ENCODE measurements around the gene CD34. TPM values are rescaled to one million over a fixed set of nuclear protein-coding genes. Genes with fewer than 3 reads are reported as not detected.

CD34 gene
- total RNA-seq, 1 experiment from 2014 or later = not detected

DNA sequence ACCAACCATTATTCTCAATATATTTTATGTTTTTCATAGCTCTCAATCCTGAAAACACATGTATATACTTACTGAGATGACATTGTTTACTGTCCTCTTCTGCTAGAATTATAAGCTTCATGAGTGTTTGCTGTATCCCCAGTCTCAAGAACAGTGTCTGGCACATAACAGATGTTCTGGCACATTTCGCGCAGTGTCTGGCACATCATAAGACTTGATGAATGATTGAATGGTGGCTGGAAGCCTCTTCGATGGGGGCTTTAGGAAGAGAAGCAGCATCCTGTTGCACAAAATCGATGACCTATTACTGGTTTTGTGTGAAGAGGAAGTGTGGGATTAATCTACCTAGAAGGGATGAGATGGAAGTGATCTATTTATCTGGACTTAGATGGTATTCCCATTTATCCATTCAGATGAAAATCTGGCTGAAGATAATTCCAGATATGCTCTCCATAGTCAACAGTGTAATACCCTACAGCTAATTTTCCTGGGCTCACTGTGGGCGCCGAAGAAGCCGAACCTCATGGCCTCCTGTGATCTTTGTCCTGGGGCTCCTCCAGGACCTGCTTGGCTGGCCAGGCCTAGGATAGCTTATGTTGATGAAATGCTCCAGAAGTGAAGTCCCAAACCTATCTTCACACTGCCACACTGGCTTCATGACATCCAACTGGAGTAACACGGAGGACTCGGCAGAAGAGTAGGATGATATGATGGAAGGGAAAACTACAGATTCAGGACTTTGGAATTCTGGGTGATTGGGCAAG is 26.5 kb downstream of the CD34 start:
- no peaks in the 10 kb centered on the region for H3K36me3 ChIP-seq (ENCODE audit: low read depth)
- no peak overlapping the region for H3K27ac ChIP-seq
- no peaks in the 10 kb centered on the region for H3K9me2 ChIP-seq (ENCODE audit: insufficient read depth)
- BruUV-seq (replicated peaks) = no TSS peak
- H3K9me3 ChIP-seq (ENCODE audit: insufficient read depth, low read depth) = no peaks in the 10 kb centered on the region
- H3K4me1 ChIP-seq (replicated peaks; ENCODE audit: insufficient read depth) = no peaks in the 10 kb centered on the region
- no peak for DNase-seq
- H3K4me2 ChIP-seq = no peak overlapping the region
- H4K20me1 ChIP-seq (ENCODE audit: insufficient read depth) = no peaks in the 10 kb centered on the region
- no peaks in the 10 kb centered on the region for H3K79me2 ChIP-seq (ENCODE audit: low read depth)
- no peak overlapping the region for H3K4me3 ChIP-seq
- POLR2A ChIA-PET (ENCODE audit: unreplicated experiment) = no interaction called here
- CTCF ChIA-PET = interaction anchor here (0.6 to 2.8 kb wide), 6 partner anchors 10 to 1630 kb away, joined by 3 to 18 read pairs (median 6); partner anchors contain the start of gene PLXNA2
- H3K27me3 ChIP-seq (ENCODE audit: insufficient read depth, low read depth) = peaks cover 6% of the 10 kb centered on the region
- intact Hi-C loops (cut with micrococcal nuclease; ENCODE audit: unreplicated experiment) = loop anchor here (1.0 to 10.0 kb wide), 3 partner anchors 79 to 363 kb away; no protein-coding TSS in a partner anchor
- no peaks in the 10 kb centered on the region for H3F3A ChIP-seq (ENCODE audit: insufficient read depth, low read depth)
- no peak overlapping the region for H2AFZ ChIP-seq
- TF ChIP-seq, protein P1, sequence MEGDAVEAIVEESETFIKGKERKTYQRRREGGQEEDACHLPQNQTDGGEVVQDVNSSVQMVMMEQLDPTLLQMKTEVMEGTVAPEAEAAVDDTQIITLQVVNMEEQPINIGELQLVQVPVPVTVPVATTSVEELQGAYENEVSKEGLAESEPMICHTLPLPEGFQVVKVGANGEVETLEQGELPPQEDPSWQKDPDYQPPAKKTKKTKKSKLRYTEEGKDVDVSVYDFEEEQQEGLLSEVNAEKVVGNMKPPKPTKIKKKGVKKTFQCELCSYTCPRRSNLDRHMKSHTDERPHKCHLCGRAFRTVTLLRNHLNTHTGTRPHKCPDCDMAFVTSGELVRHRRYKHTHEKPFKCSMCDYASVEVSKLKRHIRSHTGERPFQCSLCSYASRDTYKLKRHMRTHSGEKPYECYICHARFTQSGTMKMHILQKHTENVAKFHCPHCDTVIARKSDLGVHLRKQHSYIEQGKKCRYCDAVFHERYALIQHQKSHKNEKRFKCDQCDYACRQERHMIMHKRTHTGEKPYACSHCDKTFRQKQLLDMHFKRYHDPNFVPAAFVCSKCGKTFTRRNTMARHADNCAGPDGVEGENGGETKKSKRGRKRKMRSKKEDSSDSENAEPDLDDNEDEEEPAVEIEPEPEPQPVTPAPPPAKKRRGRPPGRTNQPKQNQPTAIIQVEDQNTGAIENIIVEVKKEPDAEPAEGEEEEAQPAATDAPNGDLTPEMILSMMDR (conservative IDR thresholded peaks at IDR 0.05) = no peak
- no peak for TF ChIP-seq EZH2 (IDR thresholded peaks at IDR 0.05; ENCODE audit: low read depth)

DNA sequence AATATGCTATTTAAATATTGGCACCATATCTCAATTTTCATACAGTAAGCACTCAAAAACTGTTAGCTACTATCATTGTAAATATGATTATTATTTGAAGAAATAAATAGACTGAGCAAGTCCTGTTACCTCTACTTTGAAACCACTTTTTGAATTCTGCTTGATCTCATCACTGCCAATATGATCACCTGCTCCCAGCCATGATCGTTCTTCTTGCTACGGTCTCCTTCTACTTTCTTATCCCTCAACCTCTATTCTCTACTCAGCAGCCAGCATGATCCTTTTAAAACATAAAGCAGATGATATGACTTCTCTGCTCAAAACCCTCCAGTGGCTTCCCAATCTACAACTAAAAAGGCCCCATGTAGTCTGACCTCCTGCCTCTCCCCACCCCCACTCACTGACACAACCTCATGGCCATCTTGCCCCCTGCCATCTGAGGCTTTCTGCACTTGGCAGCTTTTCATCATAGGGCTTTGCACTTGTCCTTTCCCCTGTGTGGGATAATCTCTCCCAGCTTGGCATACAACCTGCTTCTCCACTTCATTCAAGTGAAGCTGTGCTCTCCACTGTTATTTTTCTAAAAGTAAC is 27.2 kb downstream of the CD34 start:
- Histone ChIP-seq H3K4me3 (no peak overlapping the region), H3K27ac (no peak overlapping the region), H3K36me3 (ENCODE audit: low read depth) (no peaks in the 10 kb centered on the region), H2AFZ (no peak overlapping the region), H3K9me2 (ENCODE audit: insufficient read depth) (no peaks in the 10 kb centered on the region), H4K20me1 (ENCODE audit: insufficient read depth) (no peaks in the 10 kb centered on the region), H3F3A (ENCODE audit: insufficient read depth, low read depth) (no peaks in the 10 kb centered on the region), H3K4me2 (no peak overlapping the region), H3K9me3 (ENCODE audit: insufficient read depth, low read depth) (no peaks in the 10 kb centered on the region), H3K4me1 (replicated peaks; ENCODE audit: insufficient read depth) (no peaks in the 10 kb centered on the region), H3K79me2 (ENCODE audit: low read depth) (no peaks in the 10 kb centered on the region), H3K27me3 (ENCODE audit: insufficient read depth, low read depth) (peaks cover 6% of the 10 kb centered on the region)
- ChIA-PET POLR2A (ENCODE audit: unreplicated experiment) (no interaction called here), CTCF (interaction anchor here (2.8 kb wide), 1 partner anchor 80 kb away, joined by 18 read pairs; no protein-coding TSS in a partner anchor)
- TF ChIP-seq, protein P1 (conservative IDR thresholded peaks at IDR 0.05) = no peak
- no peak for TF ChIP-seq EZH2 (IDR thresholded peaks at IDR 0.05; ENCODE audit: low read depth)
- no peak for DNase-seq
- no TSS peak for BruUV-seq (replicated peaks)
- intact Hi-C loops (cut with micrococcal nuclease; ENCODE audit: unreplicated experiment) = loop anchor here (10.0 kb wide), 1 partner anchor 111 kb away; no protein-coding TSS in a partner anchor

DNA sequence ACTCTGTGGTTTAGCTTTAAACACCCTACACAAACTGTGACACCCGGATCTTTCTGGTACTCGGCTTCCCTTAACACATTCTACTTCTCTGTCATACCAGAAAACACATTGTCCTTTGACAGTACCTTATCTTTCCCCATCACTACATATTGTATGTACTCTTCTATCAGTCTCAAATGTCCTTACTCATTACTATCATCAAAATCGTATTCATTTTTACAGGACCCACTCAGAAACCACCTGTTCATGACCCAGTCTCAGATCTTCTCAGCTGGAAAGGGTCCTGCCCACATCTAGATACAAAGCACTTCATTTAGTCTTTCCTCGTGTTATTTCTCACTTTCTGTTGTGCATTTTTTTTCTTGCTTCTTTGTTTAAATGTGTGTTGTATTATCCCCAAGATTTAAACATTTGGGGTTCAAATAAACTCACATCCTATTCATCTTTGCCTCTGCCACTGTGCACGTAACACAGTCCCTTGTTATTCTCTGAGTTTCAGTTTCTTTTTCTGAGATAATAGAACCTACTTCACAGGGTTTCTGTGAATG is 27.7 kb downstream of the CD34 start:
- no peaks in the 10 kb centered on the region for H3K36me3 ChIP-seq (ENCODE audit: low read depth)
- H3K4me2 ChIP-seq = no peak overlapping the region
- H4K20me1 ChIP-seq (ENCODE audit: insufficient read depth) = no peaks in the 10 kb centered on the region
- intact Hi-C loops (cut with micrococcal nuclease; ENCODE audit: unreplicated experiment) = loop anchor here (10.0 kb wide), 1 partner anchor 112 kb away; no protein-coding TSS in a partner anchor
- H3K4me1 ChIP-seq (replicated peaks; ENCODE audit: insufficient read depth) = no peaks in the 10 kb centered on the region
- no peaks in the 10 kb centered on the region for H3K79me2 ChIP-seq (ENCODE audit: low read depth)
- H3K9me3 ChIP-seq (ENCODE audit: insufficient read depth, low read depth) = no peaks in the 10 kb centered on the region
- H3K27me3 ChIP-seq (ENCODE audit: insufficient read depth, low read depth) = peaks cover 6% of the 10 kb centered on the region
- no peaks in the 10 kb centered on the region for H3F3A ChIP-seq (ENCODE audit: insufficient read depth, low read depth)
- DNase-seq = no peak
- H3K27ac ChIP-seq = no peak overlapping the region
- POLR2A ChIA-PET (ENCODE audit: unreplicated experiment) = no interaction called here
- TF ChIP-seq, protein P1 (conservative IDR thresholded peaks at IDR 0.05) = no peak
- TF ChIP-seq EZH2 (IDR thresholded peaks at IDR 0.05; ENCODE audit: low read depth) = no peak
- no peaks in the 10 kb centered on the region for H3K9me2 ChIP-seq (ENCODE audit: insufficient read depth)
- CTCF ChIA-PET = interaction anchor here (2.8 kb wide), 1 partner anchor 80 kb away, joined by 18 read pairs; no protein-coding TSS in a partner anchor
- no TSS peak for BruUV-seq (replicated peaks)
- H3K4me3 ChIP-seq = no peak overlapping the region
- H2AFZ ChIP-seq = no peak overlapping the region

Measured in PC-9 (cell line).